Stimulated activated naive CD4-positive, alpha-beta T cell (primary cell): ENCODE measurements around the gene TTC28.
"Not testable (repeated sequence)": the region's sequence is repeated elsewhere in the genome, so short reads cannot be mapped to it uniquely, and the experiment has no call there.

ENCODE experiments used
- DNase-seq, 6 experiments: peaks; one replicate each; lab custom pipeline; 2025; lab: John Stamatoyannopoulos, UW

TTC28 gene

GRCh38 chr22:28180804-28181731 is 498.6 kb downstream of the TTC28 start:
- no peak for DNase-seq

- DNase-seq, result no peak
Observed at GRCh38 chr22:28179392-28179791, 500.2 kb downstream of the TTC28 start.

GRCh38 chr22:28175730-28176492 is 503.7 kb downstream of the TTC28 start:
- no peak for DNase-seq

GRCh38 chr22:28174509-28174908 is 505.1 kb downstream of the TTC28 start:
- DNase-seq, result no peak

- no peak for DNase-seq
Observed at GRCh38 chr22:28172892-28173670, 506.6 kb downstream of the TTC28 start.

GRCh38 chr22:28171712-28172111 is 507.9 kb downstream of the TTC28 start:
- no peak for DNase-seq

GRCh38 chr22:28171115-28171514 is 508.5 kb downstream of the TTC28 start:
- no peak for DNase-seq

GRCh38 chr22:28169314-28169713 is 510.3 kb downstream of the TTC28 start:
- DNase-seq, result not testable (repeated sequence)

- no peak for DNase-seq
Observed at GRCh38 chr22:28155808-28156207, 523.8 kb downstream of the TTC28 start.

GRCh38 chr22:28154861-28155260 is 524.8 kb downstream of the TTC28 start:
- no peak for DNase-seq

- DNase-seq, result no peak
Observed at GRCh38 chr22:28151151-28151816, 528.4 kb downstream of the TTC28 start.

- no peak for DNase-seq
Observed at GRCh38 chr22:28148816-28149465, 530.7 kb downstream of the TTC28 start.

GRCh38 chr22:28147401-28147800 is 532.2 kb downstream of the TTC28 start:
- no peak for DNase-seq

- no peak for DNase-seq
Observed at GRCh38 chr22:28146401-28147314, 533.0 kb downstream of the TTC28 start.

- no peak for DNase-seq
Observed at GRCh38 chr22:28143961-28144745, 535.5 kb downstream of the TTC28 start.

- DNase-seq, result no peak
Observed at GRCh38 chr22:28143241-28143865, 536.3 kb downstream of the TTC28 start.

GRCh38 chr22:28142361-28142961 is 537.2 kb downstream of the TTC28 start:
- no peak for DNase-seq

- no peak for DNase-seq
Observed at GRCh38 chr22:28141614-28142013, 538.0 kb downstream of the TTC28 start.
